Neural progenitor cell (in vitro differentiated cells): ENCODE measurements around the gene PRKCB. TPM values are rescaled to one million over a fixed set of nuclear protein-coding genes. Genes with fewer than 3 reads are reported as not detected.

Source experiments
- DNase-seq: peaks from one replicate; pipeline ENCODE4 v3.0.0-alpha.2; 2016; ENCODE audit warnings: low spot score
- H2AFZ ChIP-seq: fragments of 200-600 bp; sonication (generic); replicated peaks from 2 replicates; pipeline ENCODE4 v1.6.1; 2016; ENCODE audit warnings: antibody characterized with exemption
- H3F3A ChIP-seq: fragments of 200-600 bp; sonication (generic); 2 replicates; pipeline ENCODE4 v1.6.1; 2016; ENCODE audit warnings: antibody characterized with exemption, low read depth
- H3K27ac ChIP-seq: fragments of 200-600 bp; sonication (generic); 2 replicates; pipeline ENCODE4 v1.5.1; 2016; ENCODE audit warnings: mild to moderate bottlenecking
- H3K27me3 ChIP-seq: fragments of 200-600 bp; sonication (generic); 2 replicates; pipeline ENCODE4 v1.6.1; 2016; ENCODE audit warnings: mild to moderate bottlenecking, moderate library complexity
- H3K36me3 ChIP-seq: fragments of 200-600 bp; sonication (generic); 2 replicates; pipeline ENCODE4 v1.5.1; 2016
- H3K4me1 ChIP-seq: fragments of 200-600 bp; sonication (generic); 2 replicates; pipeline ENCODE4 v1.6.1; 2016; ENCODE audit warnings: mixed run types
- H3K4me2 ChIP-seq: fragments of 200-600 bp; sonication (generic); 2 replicates; pipeline ENCODE4 v1.6.1; 2016
- H3K4me3 ChIP-seq: fragments of 200-600 bp; sonication (generic); 2 replicates; pipeline ENCODE4 v1.5.1; 2016
- H3K79me2 ChIP-seq: fragments of 200-600 bp; sonication (generic); 2 replicates; pipeline ENCODE4 v1.6.1; 2016; ENCODE audit warnings: low read depth
- H3K9ac ChIP-seq: fragments of 200-600 bp; sonication (generic); 2 replicates; pipeline ENCODE4 v1.6.1; 2016
- H3K9me3 ChIP-seq: fragments of 200-600 bp; sonication (generic); 2 replicates; pipeline ENCODE4 v1.5.1; 2016; ENCODE audit warnings: low read depth
- H4K20me1 ChIP-seq: fragments of 200-600 bp; sonication (generic); 2 replicates; pipeline ENCODE4 v1.6.1; 2016; ENCODE audit warnings: low read depth
- H3K27ac Mint-ChIP-seq: 3 replicates; pipeline ENCODE4 v1.8.0; 2021; ENCODE audit warnings: mixed read lengths
- H3K27me3 Mint-ChIP-seq: 2 replicates; pipeline ENCODE4 v1.8.0; 2022; ENCODE audit warnings: low read depth, mild to moderate bottlenecking, inconsistent platforms, moderate library complexity, mixed read lengths; ENCODE audit not compliant: insufficient read depth
- H3K36me3 Mint-ChIP-seq: 3 replicates; pipeline ENCODE4 v1.8.0; 2021; ENCODE audit warnings: mixed read lengths
- H3K4me1 Mint-ChIP-seq: 3 replicates; pipeline ENCODE4 v1.8.0; 2021; ENCODE audit warnings: mixed read lengths
- H3K4me3 Mint-ChIP-seq: 3 replicates; pipeline ENCODE4 v1.8.0; 2021; ENCODE audit warnings: mild to moderate bottlenecking, moderate library complexity, mixed read lengths
- H3K9me3 Mint-ChIP-seq: 3 replicates; pipeline ENCODE4 v1.8.0; 2020; ENCODE audit warnings: mixed read lengths
- CTCF ChIP-seq: fragments of 200-600 bp; sonication (generic); IDR thresholded peaks from 2 replicates; pipeline ENCODE4 v1.5.1; 2017; ENCODE audit warnings: antibody characterized with exemption, mild to moderate bottlenecking
- EZH2 ChIP-seq: fragments of 200-600 bp; sonication (generic); IDR thresholded peaks from 2 replicates; pipeline ENCODE4 v1.6.1; 2017; ENCODE audit warnings: antibody characterized with exemption, mild to moderate bottlenecking, moderate library complexity
- EZH2phosphoT487 ChIP-seq: fragments of 200-600 bp; sonication (generic); IDR thresholded peaks from 2 replicates; pipeline ENCODE4 v1.6.1; 2017; ENCODE audit warnings: antibody characterized with exemption
- total RNA-seq: library from RNA; depleted of rRNA; stranded (reverse); fragments of >200 nt; gene quantifications from 2 replicates; pipeline ENCODE4 v1.2.3, GENCODE V29; 2015; ENCODE audit warnings: low replicate concordance

The PRKCB gene
- total RNA-seq, 1 donor from 2014 or later = 9.5 TPM

- TF ChIP-seq EZH2phosphoT487 = no peak
- no peak for TF ChIP-seq EZH2
- no peak for TF ChIP-seq CTCF
- H3K4me3 Mint-ChIP-seq = no peak overlapping the region
- Histone ChIP-seq H3K4me2 (no peak overlapping the region), H3K27ac (no peak overlapping the region), H3K27me3 (no peaks in the 10 kb centered on the region), H3K4me1 (peaks cover 12% of the 10 kb centered on the region), H2AFZ (no peak overlapping the region), H3K4me3 (no peak overlapping the region), H3F3A (no peaks in the 10 kb centered on the region), H3K9ac (no peak overlapping the region), H3K9me3 (no peaks in the 10 kb centered on the region), H3K79me2 (no peaks in the 10 kb centered on the region), H3K36me3 (no peaks in the 10 kb centered on the region), H4K20me1 (no peaks in the 10 kb centered on the region)
- DNase-seq = no peak
- H3K27ac Mint-ChIP-seq = no peak overlapping the region
- peaks cover 5% of the 10 kb centered on the region for H3K27me3 Mint-ChIP-seq
- H3K9me3 Mint-ChIP-seq = no peaks in the 10 kb centered on the region
- peaks cover 7% of the 10 kb centered on the region for H3K4me1 Mint-ChIP-seq
- H3K36me3 Mint-ChIP-seq = no peaks in the 10 kb centered on the region
Observed at GRCh38 chr16:23898682-23899430, 63.1 kb downstream of the PRKCB start.

- Histone ChIP-seq H2AFZ (no peak overlapping the region), H3K27me3 (no peaks in the 10 kb centered on the region), H3K4me1 (peaks cover 16% of the 10 kb centered on the region), H3K27ac (no peak overlapping the region), H3K36me3 (no peaks in the 10 kb centered on the region), H3K4me2 (no peak overlapping the region), H3K79me2 (no peaks in the 10 kb centered on the region), H3K9ac (no peak overlapping the region), H3F3A (no peaks in the 10 kb centered on the region), H3K9me3 (no peaks in the 10 kb centered on the region), H3K4me3 (no peak overlapping the region), H4K20me1 (no peaks in the 10 kb centered on the region)
- Mint-ChIP-seq H3K36me3 (no peaks in the 10 kb centered on the region), H3K4me1 (peaks cover 7% of the 10 kb centered on the region), H3K9me3 (no peaks in the 10 kb centered on the region), H3K4me3 (no peak overlapping the region), H3K27ac (no peak overlapping the region), H3K27me3 (peaks cover 5% of the 10 kb centered on the region)
- TF ChIP-seq EZH2 (no peak), EZH2phosphoT487 (no peak), CTCF (no peak)
- no peak for DNase-seq
Observed at GRCh38 chr16:23899869-23900268, 64.1 kb downstream of the PRKCB start.

- no peaks in the 10 kb centered on the region for H3K27me3 ChIP-seq
- no peak for DNase-seq
- no peak overlapping the region for H3K4me3 ChIP-seq
- H3K27me3 Mint-ChIP-seq = peaks cover 5% of the 10 kb centered on the region
- H4K20me1 ChIP-seq = no peaks in the 10 kb centered on the region
- H3K36me3 ChIP-seq = no peaks in the 10 kb centered on the region
- peak overlapping the region; percentile 38 for H2AFZ ChIP-seq
- no peaks in the 10 kb centered on the region for H3K9me3 Mint-ChIP-seq
- H3K9me3 ChIP-seq = no peaks in the 10 kb centered on the region
- no peak for TF ChIP-seq CTCF
- no peak for TF ChIP-seq EZH2
- no peak for TF ChIP-seq EZH2phosphoT487
- H3K4me2 ChIP-seq = no peak overlapping the region
- no peak overlapping the region for H3K27ac Mint-ChIP-seq
- H3K27ac ChIP-seq = no peak overlapping the region
- H3K4me3 Mint-ChIP-seq = no peak overlapping the region
- no peaks in the 10 kb centered on the region for H3K79me2 ChIP-seq
- H3K36me3 Mint-ChIP-seq = no peaks in the 10 kb centered on the region
- peaks cover 22% of the 10 kb centered on the region for H3K4me1 ChIP-seq
- peaks cover 12% of the 10 kb centered on the region for H3K4me1 Mint-ChIP-seq
- no peak overlapping the region for H3K9ac ChIP-seq
- H3F3A ChIP-seq = no peaks in the 10 kb centered on the region
Observed at GRCh38 chr16:23900480-23901177, 64.8 kb downstream of the PRKCB start.
